Measurements from ENCODE around the gene SBSN.

Gene SBSN

DNA sequence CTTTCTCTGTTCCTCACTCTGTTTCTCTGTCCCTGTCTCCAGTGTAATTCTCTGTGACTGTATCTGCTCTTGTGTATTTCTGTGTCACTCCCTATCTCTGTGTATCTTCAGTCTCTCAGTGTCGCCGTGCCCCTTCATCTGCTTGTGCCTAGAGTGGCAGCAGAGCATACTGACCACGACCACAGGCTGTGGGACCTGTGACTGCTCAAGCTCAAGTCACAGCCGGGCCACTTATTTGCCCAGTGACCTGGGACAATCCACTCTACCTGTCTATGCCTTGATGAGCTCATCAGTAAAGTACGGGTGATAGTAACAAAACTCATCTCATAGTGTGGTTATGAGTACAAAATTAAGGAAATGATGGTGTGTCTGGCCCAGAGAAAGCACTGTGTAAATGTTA lies 26.0 kb upstream of the SBSN start:
- DNase-seq: no peak

DNA sequence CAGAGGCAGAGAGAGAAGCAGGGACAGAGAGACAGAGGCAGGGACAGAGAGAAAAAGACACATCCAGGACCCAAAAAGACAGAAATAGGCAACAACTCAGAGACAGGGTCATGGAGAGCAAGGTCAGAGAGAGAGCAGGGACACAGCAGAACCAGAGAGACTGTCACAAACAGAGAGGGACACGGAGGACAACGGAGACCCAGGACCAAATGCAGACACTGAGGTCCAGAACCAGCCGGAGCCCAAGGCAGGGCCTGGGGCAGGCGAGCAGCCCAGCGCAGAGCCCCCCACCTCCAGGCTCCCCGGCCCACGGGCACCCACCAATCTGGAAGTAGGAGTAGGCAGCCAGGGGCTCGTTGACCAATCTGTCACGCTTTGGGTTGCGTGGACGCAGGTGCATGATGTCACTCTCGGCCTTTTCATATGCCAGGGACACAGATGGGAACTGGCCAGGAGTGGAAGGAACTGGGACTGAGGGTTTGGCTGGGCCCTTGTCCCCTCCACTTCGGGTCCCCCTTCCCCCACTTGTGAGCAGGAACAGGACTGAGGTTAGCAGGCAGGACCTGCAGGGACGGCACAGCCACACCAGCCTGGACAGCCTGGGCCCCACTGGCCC lies 25.4 kb upstream of the SBSN start:
- no peak for DNase-seq

DNA sequence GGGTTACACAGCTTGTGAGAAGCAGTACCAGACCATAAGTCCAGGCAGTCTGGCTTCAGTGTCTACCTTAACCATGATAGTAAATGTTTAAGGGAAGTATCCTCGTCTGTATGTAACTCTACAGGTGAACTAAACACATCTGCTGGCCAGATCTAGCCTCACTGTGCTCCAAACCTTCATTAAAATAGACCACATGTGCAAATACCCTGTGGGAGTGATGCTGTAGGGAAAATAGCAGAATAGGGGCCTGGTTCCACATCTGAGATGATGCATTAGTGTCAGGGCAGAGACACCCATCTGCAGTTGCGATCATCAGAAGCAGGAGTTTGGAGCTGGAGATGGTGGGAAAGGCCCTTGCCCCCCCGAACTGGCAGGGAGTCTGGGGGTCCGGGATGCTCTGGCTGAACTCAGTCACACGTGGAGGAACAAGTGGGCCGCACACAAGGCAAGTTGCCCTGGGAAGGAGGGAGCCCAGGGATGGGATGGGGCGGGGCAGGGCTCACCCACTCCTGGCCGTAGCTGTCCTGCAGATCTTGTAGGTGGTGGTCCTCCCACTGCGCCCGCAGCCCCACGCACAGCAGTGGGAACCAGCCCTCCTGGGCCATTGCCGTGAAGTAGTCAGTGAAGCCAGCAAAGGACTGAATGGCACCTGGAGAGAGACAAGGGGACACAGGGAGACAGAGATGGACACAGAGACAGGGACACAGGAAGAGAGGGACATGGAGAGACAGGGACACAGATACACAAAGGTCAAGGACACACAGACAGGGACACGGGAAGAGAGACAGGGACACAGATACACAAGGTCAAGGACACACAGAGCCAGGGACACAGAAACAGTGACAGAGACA lies 24.6 kb upstream of the SBSN start:
- no peak for DNase-seq

DNA sequence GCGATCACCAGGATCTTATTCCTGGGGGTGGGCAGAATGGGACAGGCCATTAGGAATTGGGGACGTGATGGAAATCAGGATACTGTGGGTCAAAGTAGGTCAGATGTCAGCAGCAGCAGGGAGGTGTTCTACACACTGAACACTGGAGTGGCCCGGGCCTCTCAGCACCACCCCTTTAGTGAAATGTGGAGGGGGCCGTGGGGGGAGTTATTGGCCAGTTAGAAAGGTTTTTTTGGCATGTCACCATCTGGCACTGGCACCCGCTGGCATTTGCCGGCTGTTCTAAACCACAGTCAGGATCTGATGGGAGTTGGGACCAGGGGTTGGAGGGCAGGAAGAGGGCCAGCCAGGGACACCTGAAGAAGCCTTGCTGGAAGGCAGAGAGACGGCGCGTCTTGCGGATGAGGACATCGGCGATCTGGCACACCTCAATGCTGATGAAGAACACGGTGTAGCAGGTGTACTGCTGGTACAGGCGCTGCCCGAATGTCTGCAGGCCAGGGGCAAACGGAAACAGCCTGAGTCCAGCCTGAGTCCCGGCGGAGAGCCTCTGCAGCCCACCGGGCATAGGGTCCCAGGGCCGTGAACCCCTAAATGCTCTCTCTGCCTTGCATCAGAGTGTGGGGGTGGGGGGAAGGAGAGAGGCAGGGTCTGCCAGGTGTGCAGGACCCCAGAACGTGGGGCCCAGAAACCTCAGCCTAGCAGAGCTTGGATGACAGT lies 23.1 kb upstream of the SBSN start:
- no peak for DNase-seq

DNA sequence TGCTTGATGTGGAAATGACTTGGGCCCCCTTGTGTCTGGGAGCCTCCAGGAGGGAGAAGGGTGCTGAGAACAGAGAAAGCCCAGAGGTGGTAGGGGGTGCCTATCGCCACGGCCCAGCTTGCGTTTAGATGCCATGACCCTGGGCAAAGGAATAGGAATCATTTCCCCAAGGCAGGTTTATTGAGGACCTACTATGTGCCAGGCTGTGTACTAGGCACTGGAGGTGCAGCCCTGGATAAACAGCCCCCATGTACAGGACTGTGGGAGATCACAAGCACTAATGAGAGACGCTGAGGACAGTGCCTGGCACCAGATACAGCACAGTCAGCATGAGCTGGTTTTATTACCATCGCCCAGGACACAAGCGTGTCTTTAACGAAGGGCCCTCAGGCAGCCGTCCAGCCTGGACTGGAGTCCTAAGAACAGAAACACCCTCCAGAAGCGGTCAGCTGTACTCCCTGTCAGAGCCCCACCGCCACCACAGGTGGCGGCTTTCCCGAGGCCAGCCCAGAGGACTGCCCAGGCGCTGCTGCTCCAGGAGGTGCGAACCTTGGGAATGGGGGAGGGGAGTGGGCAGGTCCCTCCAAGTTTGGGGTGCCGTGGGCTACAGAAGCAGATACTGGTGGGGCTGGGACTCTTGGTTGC lies 21.9 kb upstream of the SBSN start:
- no peak for DNase-seq

DNA sequence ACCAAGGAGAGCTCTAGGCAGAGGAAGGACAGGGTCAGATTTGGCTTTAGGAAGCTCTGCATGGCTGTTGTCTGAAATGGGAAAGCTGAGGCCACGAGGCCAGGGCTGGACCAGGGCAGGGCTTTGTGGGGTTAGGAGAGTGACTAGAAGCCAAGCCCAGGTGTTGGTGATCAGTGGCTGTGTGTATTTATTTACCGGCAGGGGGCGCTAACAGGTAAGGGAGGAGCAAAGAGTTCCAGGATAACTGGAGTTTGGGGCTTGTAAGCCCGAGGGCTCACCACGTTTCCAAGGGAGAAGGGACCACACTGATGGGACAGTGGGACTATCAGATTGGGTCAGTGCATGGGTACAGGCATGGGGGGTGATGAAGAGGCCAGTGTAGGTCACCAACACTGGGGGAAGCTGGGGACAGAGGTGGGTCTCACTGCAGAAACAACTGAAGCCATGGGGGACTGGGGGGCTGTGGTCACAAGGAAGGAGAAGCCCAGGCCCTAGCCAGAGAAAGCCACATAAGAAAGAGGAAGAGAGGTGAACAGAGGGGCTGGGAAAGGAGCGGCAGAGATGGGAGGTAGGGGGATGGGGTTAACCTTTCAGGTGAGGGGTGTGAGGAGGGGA lies 21.2 kb upstream of the SBSN start:
- DNase-seq: peak; percentile 54

DNA sequence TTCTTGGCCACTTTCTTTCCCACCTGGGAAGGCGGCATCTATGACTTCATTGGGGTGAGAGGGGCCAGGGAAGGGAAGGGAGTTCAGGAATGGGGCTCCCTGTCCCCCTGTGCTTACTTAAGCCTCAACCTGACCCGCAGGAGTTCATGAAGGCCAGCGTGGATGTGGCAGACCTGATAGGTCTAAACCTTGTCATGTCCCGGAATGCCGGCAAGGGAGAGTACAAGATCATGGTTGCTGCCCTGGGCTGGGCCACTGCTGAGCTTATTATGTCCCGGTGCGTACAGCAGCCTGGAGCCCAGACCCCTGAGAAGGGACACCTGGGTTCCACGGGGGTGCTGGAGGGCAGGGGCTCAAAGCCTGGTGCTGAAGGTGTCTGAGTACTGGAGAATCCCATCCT lies 18.4 kb upstream of the SBSN start:
- DNase-seq: no peak

DNA sequence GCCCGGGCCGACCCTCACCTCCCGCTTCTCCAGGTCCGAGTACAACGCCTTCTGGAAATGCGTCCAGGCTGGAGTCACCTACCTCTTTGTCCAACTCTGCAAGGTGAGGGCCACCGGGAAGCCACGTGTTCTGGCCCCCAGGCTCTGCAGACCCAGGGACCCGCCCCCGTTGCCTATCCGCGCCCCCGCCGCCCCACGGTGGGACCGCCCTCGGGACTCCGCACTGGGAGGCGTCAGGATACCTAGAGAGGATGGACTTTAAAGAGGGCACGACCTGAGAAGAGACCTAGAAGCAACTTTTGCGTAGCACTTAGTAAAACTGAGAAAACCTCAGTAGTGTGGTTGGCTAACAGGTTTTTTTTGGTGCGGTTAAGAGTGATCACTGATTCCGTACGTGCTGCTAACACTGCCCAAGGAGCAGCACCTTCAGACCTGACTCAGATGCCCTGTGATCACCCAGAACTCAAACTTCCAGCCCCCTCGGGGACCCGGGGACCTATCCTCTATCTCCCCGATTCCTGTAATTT lies 17.8 kb upstream of the SBSN start:
- DNase-seq: peak; percentile 36

DNA sequence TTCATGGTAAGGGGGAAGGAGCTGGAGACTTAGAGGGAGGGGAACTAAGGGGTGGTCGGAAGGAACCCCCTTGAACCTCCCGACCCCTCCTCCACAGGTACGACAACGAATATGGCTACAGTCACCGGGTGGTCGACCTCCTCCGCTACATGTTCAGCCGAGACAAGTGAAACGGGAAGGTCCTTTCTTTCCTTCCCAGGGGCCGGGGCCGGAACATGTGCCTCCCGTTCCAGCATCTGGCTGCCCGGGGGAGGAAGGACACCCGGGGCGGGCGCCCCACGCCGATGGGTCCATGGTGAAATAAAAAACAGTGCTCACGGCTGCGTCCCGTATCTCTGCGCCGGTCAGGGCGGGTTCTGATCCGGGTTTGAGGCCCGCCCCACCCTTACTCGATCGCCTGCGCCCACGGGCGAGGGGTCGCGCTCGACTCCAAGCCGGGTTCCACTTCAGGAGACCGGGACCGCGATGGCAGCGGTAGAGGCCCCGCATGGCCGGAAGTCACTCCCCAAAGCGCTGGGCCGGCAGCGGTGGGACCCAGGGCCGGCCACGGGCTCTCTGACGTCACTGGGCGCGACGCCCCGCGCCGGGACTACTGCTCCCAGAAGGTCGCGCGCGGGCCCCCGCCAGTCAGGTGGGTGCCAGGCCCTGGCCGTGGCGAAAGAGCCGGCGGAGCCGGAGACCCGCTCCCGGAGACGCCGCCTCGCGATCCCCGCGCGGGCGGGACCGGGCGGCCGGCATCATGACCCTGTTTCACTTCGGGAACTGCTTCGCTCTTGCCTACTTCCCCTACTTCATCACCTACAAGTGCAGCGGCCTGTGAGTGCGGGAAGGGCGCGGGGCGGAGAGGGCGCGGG lies 17.1 kb upstream of the SBSN start, which contains the start of gene TMEM147:
TSS of gene TMEM147 (plus strand) at position 626 of the 854 bp plus-strand sequence. CDS start at position 740, 114 bp downstream.
- peak; percentile 67 for DNase-seq

DNA sequence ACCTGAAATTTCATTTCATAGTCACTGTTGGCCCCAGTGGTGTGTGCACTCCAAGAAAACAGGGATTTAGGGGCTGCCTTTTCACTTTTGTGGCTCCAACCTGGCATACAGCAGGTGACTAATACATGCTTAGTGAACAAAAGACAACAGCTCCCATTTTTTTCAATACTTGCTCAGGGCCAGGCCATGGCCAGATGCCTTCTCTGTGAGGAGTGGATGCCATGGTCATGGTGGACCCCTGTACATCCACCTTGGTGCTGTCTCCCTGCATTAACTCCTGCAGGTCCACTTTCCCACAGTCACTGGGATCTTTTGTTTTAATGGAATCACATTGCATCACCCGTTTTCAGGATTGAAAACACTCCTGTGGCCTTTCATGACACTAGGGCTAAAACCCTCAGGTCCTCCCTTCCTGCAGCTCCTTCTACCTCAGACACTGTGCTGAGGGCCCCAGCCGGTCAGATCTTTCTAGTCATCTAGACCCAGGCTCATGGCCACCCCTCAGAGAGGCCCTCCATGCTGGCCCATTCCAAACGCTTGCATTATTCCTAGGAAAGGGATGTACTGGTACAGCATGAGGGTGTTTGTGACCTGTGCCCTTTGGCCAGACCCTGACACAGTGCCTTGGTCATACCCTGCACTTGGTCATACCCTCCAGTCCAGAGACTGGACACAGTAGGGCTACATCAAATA lies 16.1 kb upstream of the SBSN start:
- no peak for DNase-seq

DNA sequence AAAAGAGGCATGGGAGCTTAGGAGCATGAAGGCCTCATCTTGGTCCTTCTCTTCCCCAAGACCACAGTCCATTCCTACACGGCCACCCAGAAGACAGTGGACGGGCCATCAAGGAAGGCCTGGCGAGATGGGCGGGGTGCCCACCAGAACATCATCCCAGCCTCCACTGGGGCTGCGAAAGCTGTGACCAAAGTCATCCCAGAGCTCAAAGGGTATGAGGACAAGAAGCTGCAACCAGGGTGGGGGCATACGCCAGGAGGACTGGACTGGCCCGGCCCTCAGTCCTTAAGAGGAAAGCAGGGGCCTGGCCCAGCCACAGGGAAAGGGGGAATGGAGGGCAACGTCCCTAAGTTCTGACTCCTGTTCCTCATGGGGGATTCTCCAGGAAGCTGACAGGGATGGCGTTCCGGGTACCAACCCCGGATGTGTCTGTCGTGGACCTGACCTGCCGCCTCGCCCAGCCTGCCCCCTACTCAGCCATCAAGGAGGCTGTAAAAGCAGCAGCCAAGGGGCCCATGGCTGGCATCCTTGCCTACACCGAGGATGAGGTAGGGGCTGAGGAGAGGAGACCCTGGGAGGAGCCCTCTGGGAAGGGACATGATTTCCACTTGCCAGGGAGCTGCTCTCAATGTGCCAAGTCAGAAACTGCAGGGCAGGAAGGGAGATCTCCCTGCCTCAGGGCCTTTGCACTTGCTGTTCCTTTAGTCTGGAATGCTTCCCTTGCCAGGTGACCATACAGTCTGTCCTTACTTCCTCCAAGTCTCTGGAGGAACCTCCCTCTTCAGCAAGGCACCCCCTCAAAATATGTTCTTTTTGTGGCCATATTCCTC lies 15.4 kb upstream of the SBSN start:
- no peak for DNase-seq

DNA sequence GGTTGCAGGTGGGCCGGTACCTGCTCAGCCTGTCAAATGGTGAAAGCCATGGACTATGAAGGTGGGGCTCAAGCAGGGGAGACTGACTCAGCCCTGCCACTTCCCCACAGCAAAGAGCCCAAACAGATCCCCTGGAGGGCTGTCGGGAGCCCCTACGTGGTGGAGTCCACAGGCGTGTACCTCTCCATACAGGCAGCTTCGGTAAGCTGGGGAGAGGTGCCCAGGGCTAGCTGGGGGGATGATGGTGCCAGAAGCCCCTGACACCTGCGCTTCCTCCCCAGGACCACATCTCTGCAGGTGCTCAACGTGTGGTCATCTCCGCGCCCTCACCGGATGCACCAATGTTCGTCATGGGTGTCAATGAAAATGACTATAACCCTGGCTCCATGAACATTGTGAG lies 14.1 kb upstream of the SBSN start:
- no peak for DNase-seq

DNA sequence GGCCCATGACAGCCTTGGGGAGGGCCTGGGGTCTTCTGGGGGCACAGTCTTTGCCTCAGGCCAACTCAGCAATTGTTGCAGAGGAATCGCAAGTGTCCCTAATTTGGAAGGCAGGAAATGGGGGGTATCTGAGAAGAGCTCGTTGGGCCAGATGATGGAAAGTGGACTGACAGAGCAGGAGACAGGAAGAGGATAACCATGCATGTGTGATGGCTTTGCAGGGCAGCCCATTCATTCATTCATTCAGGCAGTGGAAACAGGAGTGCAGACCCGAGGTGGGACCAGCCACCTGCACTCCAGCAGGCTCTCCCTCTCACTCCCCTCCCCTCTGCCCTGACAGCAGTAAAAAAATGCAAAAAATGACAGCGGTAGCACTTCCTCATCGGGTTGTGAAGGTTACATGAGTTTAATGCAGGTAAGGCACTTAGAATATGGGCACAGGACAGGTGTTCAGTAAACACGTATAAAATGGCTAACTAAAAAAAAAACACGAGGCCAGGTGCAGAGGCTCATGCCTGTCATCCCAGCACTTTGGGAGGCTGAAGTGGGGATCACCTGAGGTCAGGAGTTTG lies 12.3 kb upstream of the SBSN start:
- DNase-seq: no peak

DNA sequence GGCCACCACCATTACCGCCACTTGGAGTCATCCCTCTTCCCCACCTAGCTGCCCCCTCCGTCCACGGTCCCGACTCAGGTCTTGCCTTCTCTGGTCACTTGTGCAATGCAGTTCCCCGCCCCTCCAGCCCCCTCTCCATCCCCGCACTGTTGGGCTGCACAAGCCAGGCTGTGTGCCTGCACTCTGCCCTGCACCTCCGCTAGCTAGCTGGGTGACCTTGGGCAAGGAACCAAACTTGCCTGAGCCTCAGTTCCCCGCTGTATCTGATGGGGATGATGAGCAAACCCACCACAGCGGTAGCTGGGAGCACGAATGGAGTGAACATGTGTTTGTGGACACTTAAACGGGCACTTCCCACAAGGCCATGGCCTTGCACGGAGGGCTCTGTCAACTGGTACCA lies 11.7 kb upstream of the SBSN start:
- DNase-seq: no peak

DNA sequence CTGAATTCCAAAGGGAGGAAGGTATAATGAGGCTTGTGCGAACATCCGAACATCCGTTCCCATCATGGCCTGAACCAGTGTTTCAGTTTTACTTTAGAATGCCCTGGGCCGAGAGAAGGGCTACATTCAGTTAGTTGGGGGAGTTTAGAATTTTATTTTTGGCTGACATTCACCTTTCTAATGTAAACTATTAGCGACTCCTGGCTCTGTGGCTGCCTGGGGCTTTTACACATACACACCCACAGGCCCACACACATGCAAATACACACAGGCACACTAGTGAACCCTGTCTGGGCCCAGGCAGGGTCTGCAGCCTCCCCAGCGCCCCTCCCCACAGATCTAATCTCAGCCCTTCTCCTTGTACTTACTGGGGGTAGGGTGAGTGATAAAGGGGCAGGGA lies 11.2 kb upstream of the SBSN start:
- no peak for DNase-seq

DNA sequence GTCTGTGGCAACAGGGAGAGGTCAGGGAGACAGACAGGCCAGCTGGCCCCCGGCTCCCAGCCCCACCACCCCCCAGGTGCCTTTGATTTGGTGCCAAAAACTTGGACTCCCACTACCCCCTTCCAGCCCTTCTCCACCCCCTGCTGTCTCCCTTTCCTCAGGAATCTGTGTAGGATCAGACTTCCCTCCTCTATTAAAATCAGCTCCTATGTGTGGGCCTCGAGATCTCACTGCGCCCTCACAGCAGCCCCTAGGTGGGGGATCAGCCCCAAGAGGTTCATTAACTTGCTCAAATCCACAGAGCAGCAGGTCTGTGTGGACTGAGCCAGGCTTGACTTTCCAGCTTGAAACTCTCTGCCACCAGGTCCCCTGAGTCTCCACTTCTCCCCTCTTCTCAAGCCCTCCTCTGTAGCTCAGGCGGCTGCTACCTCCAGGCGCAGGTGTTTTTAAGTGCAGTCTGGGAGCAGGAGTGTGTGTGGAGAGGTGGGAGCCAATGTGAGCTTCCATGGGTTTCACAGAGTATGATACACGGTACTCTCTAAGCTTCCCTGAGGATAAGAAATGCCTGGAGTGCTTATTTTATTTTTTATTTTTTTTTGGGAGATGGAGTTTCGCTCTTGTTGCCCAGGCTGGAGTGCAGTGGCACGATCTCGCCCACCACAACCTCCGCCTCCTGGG lies 6.8 kb upstream of the SBSN start:
- no peak for DNase-seq

DNA sequence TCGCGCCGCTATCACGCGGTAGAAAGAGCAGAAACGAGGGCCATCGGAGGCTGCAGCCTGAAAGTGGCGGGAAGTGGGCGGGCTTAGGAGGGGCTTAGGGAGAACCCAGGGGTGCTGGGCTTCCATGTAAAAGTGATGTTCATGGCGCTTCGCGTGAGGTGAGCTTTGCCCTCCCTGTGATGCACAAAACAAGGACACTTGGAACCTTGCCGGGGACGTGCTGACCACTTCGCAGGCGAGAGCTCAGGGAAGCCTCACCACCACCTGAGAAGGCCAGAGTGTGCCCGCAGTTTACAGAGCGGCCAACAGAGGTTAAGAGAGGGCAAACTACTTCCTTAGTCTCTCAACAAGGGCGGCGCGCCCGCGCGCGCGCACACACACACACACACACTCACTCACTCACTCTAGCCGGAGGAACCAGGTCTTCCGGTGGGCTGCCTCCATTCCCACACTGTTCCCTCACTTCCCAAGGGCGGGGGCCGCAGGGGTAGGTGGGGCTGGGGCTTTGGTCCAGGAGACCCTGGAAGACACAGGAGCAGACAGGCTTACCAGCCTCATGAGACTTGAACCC lies 5.8 kb upstream of the SBSN start:
- peak; percentile 41 for DNase-seq

DNA sequence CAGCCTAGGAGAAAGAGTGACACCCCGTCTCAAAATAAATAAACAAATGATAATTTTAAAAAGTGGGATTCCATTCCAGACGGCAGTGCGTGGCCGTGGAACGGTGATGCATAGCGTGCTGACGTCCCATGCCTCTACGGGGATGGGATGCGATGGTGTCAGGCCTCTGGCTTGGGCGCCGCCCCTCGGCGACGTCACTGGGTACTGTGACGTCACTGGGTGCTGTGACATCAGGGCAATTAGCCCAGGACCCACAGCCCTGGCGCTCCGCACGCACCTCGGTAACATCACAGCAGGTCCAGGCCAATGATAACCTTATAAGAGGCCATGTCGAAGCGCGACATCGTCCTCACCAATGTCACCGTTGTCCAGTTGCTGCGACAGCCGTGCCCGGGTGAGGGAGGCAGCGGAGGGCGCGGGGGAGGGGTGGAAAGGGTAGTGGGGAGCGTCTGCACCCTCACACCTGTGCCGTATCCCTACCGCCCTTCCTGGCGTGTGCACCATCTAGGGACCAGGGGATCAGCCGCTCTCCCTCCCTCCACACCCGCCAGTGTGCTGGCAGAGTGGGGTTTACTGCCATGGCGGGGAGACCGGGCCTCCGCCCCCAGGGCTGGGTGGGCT lies 5.2 kb upstream of the SBSN start, which contains the start of gene GAPDHS:
TSS of gene GAPDHS (plus strand) at position 256 of the 621 bp plus-strand sequence. CDS start at position 328, 72 bp downstream.
- no peak for DNase-seq
